GM12878 (cell line): Measurements from ENCODE around the gene OR8H1. TPM values are rescaled to one million over a fixed set of nuclear protein-coding genes. Genes with fewer than 3 reads are reported as not detected.

Experiments
- ATAC-seq: fragments of 200-7000 bp; cut with Tn5 transposase; 3 replicates; pipeline ENCODE4 v1.9.1; 2020; ENCODE audit warnings: mild to moderate bottlenecking, moderate library complexity
- BruUV-seq: library from RNA; stranded (reverse); fragments of 400-500 nt; replicated peaks from 2 replicates; lab custom pipeline; 2021; lab: Mats Ljungman, UMichigan
- CTCF ChIA-PET: fragments of 300-600 bp; sonication (Branson Sonifier 250); formaldehyde crosslinking; extraction: SDS; loops from one replicate; lab custom pipeline; 2021; ENCODE audit warnings: inconsistent platforms; lab: Yijun Ruan, JAX
- POLR2A ChIA-PET: fragments of 350-600 bp; formaldehyde crosslinking; extraction: SDS; loops from one replicate; lab custom pipeline; 2021; ENCODE audit warnings: inconsistent platforms; lab: Charles Lee
- RAD21 ChIA-PET: fragments of 300-600 bp; sonication (Branson Sonifier 250); formaldehyde crosslinking; loops from one replicate; lab custom pipeline; 2023; ENCODE audit warnings: antibody characterized with exemption; ENCODE audit not compliant: unreplicated experiment; lab: Charles Lee
- SMC1A ChIA-PET: fragments of 300-600 bp; sonication (Branson Sonifier 250); formaldehyde crosslinking; loops from one replicate; lab custom pipeline; 2023; ENCODE audit not compliant: unreplicated experiment, uncharacterized antibody; lab: Charles Lee
- DNase-seq: peaks from one replicate; pipeline ENCODE4 v3.0.0-alpha.2; 2011; ENCODE audit warnings: low read depth, low spot score
- FAIRE-seq: peaks from 3 replicates; lab custom pipeline; 2011; peaks lifted over from hg19 to GRCh38; lab: Jason Lieb, UNC
- H2AFZ ChIP-seq: 2 replicates; pipeline ENCODE4 v1.6.0; 2011; ENCODE audit warnings: low read depth, low read length, control low read depth; ENCODE audit not compliant: control insufficient read depth
- H3K27ac ChIP-seq: 2 replicates; pipeline ENCODE4 v1.5.1; 2011; ENCODE audit warnings: control low read depth; ENCODE audit not compliant: control insufficient read depth, insufficient read depth
- H3K27me3 ChIP-seq, 2 experiments: replicated peaks in 1 of 2; 2 replicates each; pipeline versions ENCODE4 v1.6.0 to v1.6.1; 2011; ENCODE audit warnings: low read length in 1 of 2; ENCODE audit not compliant: control insufficient read depth in 2 of 2, insufficient read depth in 2 of 2
- H3K36me3 ChIP-seq, 2 experiments: 2 replicates each; pipeline ENCODE4 v1.5.1; 2011; ENCODE audit warnings: low read length in 1 of 2; ENCODE audit not compliant: control insufficient read depth in 2 of 2, insufficient read depth in 2 of 2
- H3K4me1 ChIP-seq: 2 replicates; pipeline ENCODE4 v1.6.1; 2011; ENCODE audit warnings: mild to moderate bottlenecking, low read length, moderate library complexity, mixed read lengths; ENCODE audit not compliant: control insufficient read depth, insufficient read depth
- H3K4me2 ChIP-seq: 2 replicates; pipeline ENCODE4 v1.6.0; 2011; ENCODE audit warnings: control low read depth; ENCODE audit not compliant: control insufficient read depth, insufficient read depth
- H3K4me3 ChIP-seq: fragments of 200-600 bp; sonication (generic); 2 replicates; pipeline ENCODE4 v1.5.1; 2016
- H3K79me2 ChIP-seq: 2 replicates; pipeline ENCODE4 v1.6.0; 2011; ENCODE audit warnings: low read length; ENCODE audit not compliant: control insufficient read depth, insufficient read depth
- H3K9ac ChIP-seq: 2 replicates; pipeline ENCODE4 v1.8.0; 2011; ENCODE audit warnings: low read length, control low read depth, mixed read lengths; ENCODE audit not compliant: control insufficient read depth, insufficient read depth
- H3K9me3 ChIP-seq: replicated peaks from 3 replicates; pipeline ENCODE4 v1.5.1; 2011; ENCODE audit warnings: mild to moderate bottlenecking, low read length; ENCODE audit not compliant: control insufficient read depth, insufficient read depth
- H4K20me1 ChIP-seq: 2 replicates; pipeline ENCODE4 v1.6.0; 2011; ENCODE audit not compliant: control insufficient read depth, insufficient read depth
- ESRRA ChIP-seq: IDR thresholded peaks from 2 replicates; pipeline ENCODE4 v1.6.1; 2012; ENCODE audit warnings: mild to moderate bottlenecking, low read length, improper control_type of control experiment
- HSF1 ChIP-seq: fragments of 150-350 bp; IDR thresholded peaks from 2 replicates; pipeline ENCODE4 v1.6.1; 2014; ENCODE audit warnings: mild to moderate bottlenecking, low read depth, low read length
- MEF2A ChIP-seq: IDR thresholded peaks from 2 replicates; pipeline ENCODE4 v1.6.1; 2011; ENCODE audit warnings: low read depth, mild to moderate bottlenecking, low read length, moderate library complexity; ENCODE audit not compliant: insufficient read depth
- PBX3 ChIP-seq: IDR thresholded peaks from 2 replicates; pipeline ENCODE4 v1.6.1; 2011; ENCODE audit warnings: mild to moderate bottlenecking, low read depth, low read length, moderate library complexity; ENCODE audit not compliant: insufficient replicate concordance
- PRDM15 ChIP-seq: fragments of 450-650 bp; formaldehyde crosslinking; IDR thresholded peaks from 2 replicates; pipeline ENCODE4 v1.4.0; 2020; ENCODE audit warnings: mild to moderate bottlenecking, moderate library complexity
- ZBTB11 ChIP-seq: fragments of 450-650 bp; formaldehyde crosslinking; IDR thresholded peaks from 2 replicates; pipeline ENCODE4 v1.5.0; 2022; ENCODE audit warnings: mild to moderate bottlenecking, missing genetic modification characterization
- in situ Hi-C: fragments of 300-500 bp; cut with MboI; formaldehyde crosslinking; loops from 9 replicates; pipeline ENCODE4 v1.14.3; 2018; ENCODE audit warnings: mixed read lengths
- intact Hi-C: fragments of 100-400 bp; cut with micrococcal nuclease; formaldehyde crosslinking; loops from one replicate; pipeline ENCODE4 v1.14.2; 2022; ENCODE audit not compliant: unreplicated experiment
- polyA plus RNA-seq, 11 experiments: library from polyadenylated mRNA; depleted of rRNA in 4 of 11; unstranded in 6 of 11; stranded (reverse) in 5 of 11; fragments of >200 nt; fragmentation: Nextera tagmentation in 4 of 11; fragmentation: Illumina TruSeq in 1 of 11; extraction: Ambion mirVana in 4 of 11; extraction: Trizol in 1 of 11; gene quantifications; 1 replicate in 1 of 11; 2 replicates in 10 of 11; pipeline versions ENCODE4 v1.2.1 to v1.2.3, GENCODE V29; 2011 to 2016; ENCODE audit warnings: inconsistent platforms in 2 of 11, missing spikeins in 2 of 11, low read depth in 1 of 11
- total RNA-seq, 4 experiments: library from RNA; depleted of rRNA in 3 of 4; stranded (reverse); fragments of >200 nt in 3 of 4; fragmentation: Illumina TruSeq in 1 of 4; extraction: Trizol in 1 of 4; gene quantifications; 2 replicates each; pipeline versions ENCODE4 v1.2.1 to v1.2.3, GENCODE V29; 2013 to 2021

The OR8H1 gene
- total and polyA plus RNA-seq, 10 of the 15 experiments (the other 5 are each of a cell fraction or from before 2014, with no cell fraction given) = not detected

GRCh38 chr11:56273854-56274253 is 18.2 kb downstream of the OR8H1 start, which contains the start of gene OR5T1:
Gene OR5T1, plus strand, starts transcription at chr11:56274154. Its CDS starts 1,485 bp downstream, at chr11:56275639.
- intact Hi-C loops = no loop called here
- Histone ChIP-seq H3K27me3 (no peaks in the 10 kb centered on the region), H3K79me2 (no peaks in the 10 kb centered on the region), H3K9ac (no peak within 1 kb of the TSS), H3K9me3 (no peaks in the 10 kb centered on the region), H2AFZ (no peak within 1 kb of the TSS), H4K20me1 (no peaks in the 10 kb centered on the region), H3K27ac (no peak within 1 kb of the TSS), H3K4me2 (no peak within 1 kb of the TSS), H3K36me3 (no peaks in the 10 kb centered on the region), H3K4me1 (no peaks in the 10 kb centered on the region), H3K4me3 (no peak within 1 kb of the TSS)
- ATAC-seq = no peak
- BruUV-seq = no TSS peak
- SMC1A ChIA-PET = interaction anchor here (0.6 kb wide), 1 partner anchor 13 kb away, joined by 4 read pairs; no protein-coding TSS in a partner anchor
- RAD21 ChIA-PET = no interaction called here
- TF ChIP-seq ZBTB11 (CRISPR knock-in tag) = no peak
- no peak for TF ChIP-seq HSF1
- TF ChIP-seq PBX3 = no peak
- no peak for TF ChIP-seq ESRRA
- no peak for TF ChIP-seq MEF2A
- no peak for TF ChIP-seq PRDM15 (CRISPR knock-in tag)
- POLR2A ChIA-PET = no interaction called here
- CTCF ChIA-PET = no interaction called here
- DNase-seq = no peak
- in situ Hi-C loops = no loop called here
- no peak for FAIRE-seq
